ENCODE results near the gene IQCM. TPM values are rescaled to one million over a fixed set of nuclear protein-coding genes. Genes with fewer than 3 reads are reported as not detected.

Gene IQCM
- total RNA-seq, 1 donor from 2014 or later = not detected

GRCh38 chr4:149534779-149535178 lies 280.9 kb downstream of the IQCM start:
- no peak for DNase-seq (ENCODE audit: low read depth)
- TF ChIP-seq CTCF (conservative IDR thresholded peaks at IDR 0.05; ENCODE audit: low read depth, low read length) = no peak
- no peak overlapping the region for H3K4me3 ChIP-seq (ENCODE audit: low read depth, low read length)

- TF ChIP-seq CTCF (conservative IDR thresholded peaks at IDR 0.05; ENCODE audit: low read depth, low read length) = no peak
- no peak for DNase-seq (ENCODE audit: low read depth)
Measured at GRCh38 chr4:149531861-149532260, 283.8 kb downstream of the IQCM start.

GRCh38 chr4:149523039-149523438 lies 292.6 kb downstream of the IQCM start:
- no peak overlapping the region for H3K4me3 ChIP-seq (ENCODE audit: low read depth, low read length)
- TF ChIP-seq CTCF (conservative IDR thresholded peaks at IDR 0.05; ENCODE audit: low read depth, low read length) = no peak
- no peak for DNase-seq (ENCODE audit: low read depth)

More at GRCh38 chr4:149531861-149532260, 283.8 kb downstream of the IQCM start:
- H3K4me3 ChIP-seq (ENCODE audit: low read depth, low read length) = no peak overlapping the region

GRCh38 chr4:149521611-149522425 lies 293.8 kb downstream of the IQCM start:
- DNase-seq (ENCODE audit: low read depth) = peak; percentile 56
- no peak overlapping the region for H3K4me3 ChIP-seq (ENCODE audit: low read depth, low read length)
- TF ChIP-seq CTCF (conservative IDR thresholded peaks at IDR 0.05; ENCODE audit: low read depth, low read length) = no peak

GRCh38 chr4:149518471-149518870 lies 297.2 kb downstream of the IQCM start:
- no peak for TF ChIP-seq CTCF (conservative IDR thresholded peaks at IDR 0.05; ENCODE audit: low read depth, low read length)
- H3K4me3 ChIP-seq (ENCODE audit: low read depth, low read length) = no peak overlapping the region
- DNase-seq (ENCODE audit: low read depth) = no peak

GRCh38 chr4:149513081-149513480 lies 302.6 kb downstream of the IQCM start:
- no peak for DNase-seq (ENCODE audit: low read depth)
- H3K4me3 ChIP-seq (ENCODE audit: low read depth, low read length) = no peak overlapping the region
- no peak for TF ChIP-seq CTCF (conservative IDR thresholded peaks at IDR 0.05; ENCODE audit: low read depth, low read length)

GRCh38 chr4:149512501-149512900 lies 303.1 kb downstream of the IQCM start:
- DNase-seq (ENCODE audit: low read depth) = no peak
- no peak for TF ChIP-seq CTCF (conservative IDR thresholded peaks at IDR 0.05; ENCODE audit: low read depth, low read length)
- H3K4me3 ChIP-seq (ENCODE audit: low read depth, low read length) = no peak overlapping the region

Data from epithelial cell of proximal tubule (primary cell).